HG03342 (cell line): ENCODE measurements around the gene WDR82.
A peak's percentile ranks its signal among the peaks of the same experiment; 100 is the strongest.
"Not testable (repeated sequence)": the region's sequence is repeated elsewhere in the genome, so short reads cannot be mapped to it uniquely, and the experiment has no call there.

ENCODE experiments used
- ATAC-seq: cut with Tn5 transposase; IDR thresholded peaks from one replicate; pipeline ENCODE4 v1.9.1; 2021; ENCODE audit warnings: mild to moderate bottlenecking, moderate library complexity; ENCODE audit not compliant: unreplicated experiment

WDR82 gene

GRCh38 chr3:52290596-52291507 lies 12.4 kb upstream of the WDR82 start:
- ATAC-seq: no peak

- no peak for ATAC-seq
Observed at GRCh38 chr3:52289747-52290595, 11.5 kb upstream of the WDR82 start.

DNA sequence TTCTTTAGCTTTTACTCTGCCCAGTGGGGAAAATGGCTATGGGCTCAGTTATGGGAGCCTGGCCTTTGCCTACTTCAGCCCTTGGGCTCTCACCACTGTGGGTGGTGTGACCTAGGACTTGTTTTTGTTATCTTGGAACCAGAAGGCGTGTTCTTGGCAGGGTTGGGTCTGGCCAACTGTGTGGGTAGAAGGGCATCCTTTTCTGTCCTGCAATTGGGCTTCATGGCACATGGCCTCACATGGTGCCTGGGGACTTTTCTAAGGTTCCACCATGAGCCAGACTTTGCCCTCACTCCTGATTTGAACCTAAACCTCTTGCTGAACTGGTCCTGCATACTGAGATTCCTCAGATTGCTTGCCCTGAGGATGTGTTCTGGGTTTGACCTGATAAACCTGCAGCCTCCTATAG lies 10.9 kb upstream of the WDR82 start:
- ATAC-seq: no peak

DNA sequence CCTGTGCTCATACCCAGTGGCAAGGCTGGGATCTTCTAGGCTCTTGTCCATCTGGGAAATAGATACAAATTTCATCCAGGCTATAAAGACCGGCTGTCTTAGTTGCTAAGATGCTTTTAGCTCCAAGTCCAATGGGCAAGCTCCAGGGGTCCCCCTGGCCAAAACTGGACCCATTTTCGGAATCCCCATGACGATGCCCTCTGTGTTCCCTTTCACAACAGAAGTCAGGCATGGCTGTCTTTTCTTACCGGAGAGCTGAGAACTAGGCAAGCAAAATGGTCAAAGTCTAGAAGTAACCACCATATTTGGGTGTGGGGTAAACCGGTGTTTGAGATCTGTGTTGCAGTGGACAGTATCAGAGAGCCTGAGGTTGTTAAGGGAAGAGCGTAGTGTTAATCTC lies 10.2 kb upstream of the WDR82 start:
- no peak for ATAC-seq

DNA sequence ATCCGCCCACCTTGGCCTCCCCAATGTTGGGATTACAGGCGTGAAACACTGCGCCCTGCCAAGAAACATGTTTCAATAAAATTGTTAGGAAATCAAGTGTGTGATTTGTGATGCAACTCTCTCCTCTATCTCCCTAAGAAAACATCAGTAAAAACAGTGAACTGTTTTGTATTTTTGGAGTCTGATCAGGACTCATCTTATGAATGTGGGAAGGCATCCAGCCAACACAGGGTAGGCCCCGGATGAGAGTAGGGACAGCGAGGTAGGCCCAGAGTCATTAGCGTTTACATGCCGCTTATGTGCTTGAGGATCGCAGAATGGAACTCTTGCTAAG lies 8.3 kb upstream of the WDR82 start:
- ATAC-seq: no peak

- ATAC-seq: not testable (repeated sequence)
Observed at GRCh38 chr3:52284051-52284450, 5.6 kb upstream of the WDR82 start.

DNA sequence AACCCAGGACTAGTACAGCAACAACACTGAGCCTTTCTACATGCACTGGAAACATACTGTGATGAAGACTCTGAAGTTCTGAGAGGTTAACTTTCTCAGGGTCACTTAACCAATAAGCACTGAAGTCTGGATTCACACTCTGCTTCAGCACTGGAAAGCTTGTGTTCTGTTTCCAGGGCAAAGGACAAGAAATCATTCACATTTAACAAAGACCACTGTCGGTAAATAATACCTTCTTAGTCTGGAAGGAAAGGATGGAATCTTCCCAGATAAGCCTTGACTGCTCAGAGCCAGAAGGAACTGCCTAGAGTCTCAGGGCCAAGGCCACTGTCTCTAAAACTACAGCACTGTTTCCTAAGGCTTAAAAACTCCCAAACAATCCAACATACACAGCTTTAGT lies 4.9 kb upstream of the WDR82 start:
- no peak for ATAC-seq

DNA sequence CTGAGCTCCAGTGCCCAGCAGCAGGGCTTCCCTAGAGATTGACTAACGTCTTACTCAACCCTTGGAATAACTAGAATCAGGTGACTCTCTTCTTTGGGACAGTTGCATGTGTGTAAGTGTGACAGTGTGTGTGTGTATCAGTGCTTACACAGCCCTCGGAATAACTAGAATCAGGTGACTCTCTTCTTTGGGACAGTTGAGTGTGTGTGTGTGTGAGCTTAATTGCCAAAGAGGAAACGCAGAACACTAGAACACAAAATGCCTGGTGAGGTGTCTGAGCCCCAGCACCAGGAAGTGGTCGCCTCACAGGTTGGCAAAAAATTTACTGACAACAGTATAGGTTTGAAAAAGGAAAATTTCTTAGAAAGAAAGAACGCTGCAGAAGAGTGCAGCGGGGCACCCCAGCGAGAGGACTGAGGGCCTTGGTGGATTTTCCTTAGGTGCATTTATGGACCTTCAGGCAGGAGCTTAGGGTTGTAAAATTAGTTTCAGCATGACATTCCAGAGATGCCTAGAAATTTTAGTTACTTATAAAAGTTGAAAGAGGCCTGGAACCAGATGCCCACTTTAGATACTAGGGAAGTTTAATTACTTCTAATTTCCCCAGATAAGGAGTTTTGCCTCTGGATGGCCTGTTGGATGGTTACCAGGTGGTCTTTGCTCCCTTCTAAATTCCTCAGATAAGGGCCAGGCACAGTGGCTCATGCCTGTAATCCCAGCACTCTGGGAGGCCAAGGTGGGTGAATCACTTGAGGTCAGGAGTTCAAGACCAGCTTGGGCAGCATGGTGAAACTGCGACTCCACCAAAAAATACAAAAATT lies 3.7 kb upstream of the WDR82 start:
- ATAC-seq: no peak

DNA sequence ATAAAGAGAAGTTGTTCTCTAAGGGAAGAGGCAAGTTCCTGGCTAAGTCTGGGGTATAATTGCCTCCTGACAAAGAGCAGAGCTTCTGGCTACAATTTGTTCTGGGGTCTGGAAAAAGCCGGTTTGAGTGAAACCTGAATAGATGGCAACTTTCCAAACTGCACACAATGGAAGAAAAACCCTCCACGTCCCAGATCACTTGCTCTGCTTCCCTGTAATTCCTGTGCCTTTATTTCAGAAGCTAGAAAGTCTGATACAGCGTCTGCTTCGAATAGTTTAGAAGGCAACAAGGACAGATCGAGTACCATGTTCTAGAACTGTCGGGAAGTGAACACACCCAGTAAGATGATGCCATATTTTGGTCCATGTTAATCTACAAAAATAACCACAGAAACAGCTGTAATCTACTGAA lies 1.6 kb upstream of the WDR82 start:
- no peak for ATAC-seq

- no peak for ATAC-seq
Observed at GRCh38 chr3:52279596-52279995, 1.1 kb upstream of the WDR82 start.

GRCh38 chr3:52277972-52278509 lies 408 bp downstream of the WDR82 start:
- ATAC-seq: peak; percentile 48

DNA sequence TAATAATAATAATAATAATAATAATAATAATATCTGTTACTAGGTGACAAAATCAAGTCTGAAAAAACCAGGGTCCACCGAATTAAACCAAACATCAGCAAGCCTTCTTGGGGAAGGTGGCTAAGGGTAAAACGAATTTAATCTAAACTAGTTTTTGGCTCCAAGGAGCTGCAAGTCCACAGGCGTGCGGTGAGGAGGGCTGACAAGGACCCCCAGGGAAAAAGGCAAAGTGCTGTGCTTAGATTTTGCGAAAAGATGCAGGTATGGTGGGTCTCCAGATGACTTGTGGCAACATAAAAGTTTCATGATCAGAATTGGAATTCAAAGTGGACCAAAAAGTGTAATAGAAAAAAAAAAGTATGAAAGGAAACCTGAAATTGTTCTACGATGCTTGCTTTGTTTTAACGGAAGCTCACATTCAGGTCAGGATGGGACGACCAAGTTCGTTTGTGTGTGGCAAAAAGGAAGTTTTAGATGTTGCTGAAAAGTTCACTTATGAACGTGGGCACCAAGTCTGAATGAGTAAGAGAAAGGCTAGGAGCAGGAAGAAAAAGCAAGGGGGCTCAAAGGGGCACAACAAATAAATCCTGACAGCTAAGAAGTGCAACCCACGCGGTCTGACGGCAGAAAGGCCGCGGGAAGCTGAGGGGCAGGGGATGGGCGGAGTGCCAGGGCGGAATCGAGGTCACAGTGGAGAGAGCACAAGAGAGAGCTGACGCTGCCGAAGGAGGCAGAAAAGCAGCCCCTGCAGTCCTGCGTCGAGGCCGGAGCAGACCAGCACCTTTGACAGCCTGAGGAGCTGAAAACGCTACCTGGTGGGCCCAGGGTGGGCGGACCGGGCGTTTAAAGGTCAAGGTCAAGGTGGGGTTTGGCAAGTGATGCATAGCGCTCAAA lies 1.1 kb downstream of the WDR82 start:
- ATAC-seq: no peak

- ATAC-seq: not testable (repeated sequence)
Observed at GRCh38 chr3:52274781-52275180, 3.7 kb downstream of the WDR82 start.

GRCh38 chr3:52272831-52273230 lies 5.6 kb downstream of the WDR82 start:
- no peak for ATAC-seq

DNA sequence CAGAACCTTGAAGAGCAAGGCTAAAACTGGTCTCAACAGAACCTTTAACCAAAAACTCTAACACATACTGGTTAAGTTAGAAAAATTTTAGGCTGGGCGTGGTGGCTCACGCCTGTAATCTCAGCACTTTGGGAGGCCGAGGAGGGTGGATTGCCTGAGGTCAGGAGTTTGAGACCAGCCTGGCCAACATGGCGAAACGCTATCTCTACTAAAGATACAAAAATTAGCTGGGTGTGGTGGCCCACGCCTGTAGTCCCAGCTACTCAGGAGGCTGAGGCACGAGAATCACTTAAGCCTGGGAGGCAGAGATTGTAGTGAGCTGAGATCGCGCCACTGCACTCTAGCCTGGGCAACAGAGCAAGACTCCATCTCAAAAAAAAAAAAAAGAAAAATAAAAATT lies 6.3 kb downstream of the WDR82 start:
- ATAC-seq: not testable (repeated sequence)

DNA sequence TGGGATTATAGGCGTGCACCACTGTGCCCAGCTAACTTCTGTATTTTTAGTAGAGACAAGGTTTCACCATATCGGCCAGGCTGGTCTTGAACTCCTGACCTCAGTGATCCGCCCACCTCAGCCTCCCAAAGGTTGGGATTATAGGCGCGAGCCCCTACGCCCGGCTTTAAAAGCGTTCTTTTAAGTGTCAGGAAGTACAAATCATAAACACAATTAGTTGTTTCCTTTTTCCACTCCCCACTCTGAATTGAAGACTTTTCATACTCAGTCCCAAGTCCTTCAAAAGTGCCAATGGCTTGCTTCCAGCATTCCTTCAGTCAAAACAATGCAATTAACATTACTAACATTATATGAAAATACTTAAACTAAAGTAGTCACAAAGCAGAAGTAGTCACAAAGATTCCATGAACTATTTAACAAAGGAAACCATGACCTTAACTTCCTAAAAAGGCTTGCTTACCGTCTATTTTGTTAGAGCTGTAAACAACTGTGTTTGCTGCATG lies 8.1 kb downstream of the WDR82 start:
- no peak for ATAC-seq

GRCh38 chr3:52269776-52270175 lies 8.7 kb downstream of the WDR82 start:
- ATAC-seq: no peak

DNA sequence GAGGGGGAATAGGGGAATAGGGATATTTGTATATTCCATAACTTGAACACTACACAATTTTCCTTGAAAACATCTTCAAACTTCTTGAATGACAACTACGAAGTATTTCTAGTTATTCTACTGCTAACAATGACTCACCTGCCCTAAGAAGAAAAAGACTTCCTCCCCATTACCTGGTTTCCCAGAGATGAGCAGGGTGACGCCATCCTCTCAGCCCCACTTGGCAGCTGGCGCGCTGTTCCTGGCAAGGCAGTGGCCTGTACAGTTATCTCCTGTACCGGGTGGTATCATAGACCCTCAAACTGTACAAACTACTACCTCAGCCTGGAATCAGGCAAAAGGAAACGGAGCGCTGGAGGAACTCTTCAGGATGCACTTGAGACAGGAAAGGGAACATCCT lies 10.4 kb downstream of the WDR82 start:
- ATAC-seq: no peak

GRCh38 chr3:52265387-52265786 lies 13.1 kb downstream of the WDR82 start:
- ATAC-seq: no peak

DNA sequence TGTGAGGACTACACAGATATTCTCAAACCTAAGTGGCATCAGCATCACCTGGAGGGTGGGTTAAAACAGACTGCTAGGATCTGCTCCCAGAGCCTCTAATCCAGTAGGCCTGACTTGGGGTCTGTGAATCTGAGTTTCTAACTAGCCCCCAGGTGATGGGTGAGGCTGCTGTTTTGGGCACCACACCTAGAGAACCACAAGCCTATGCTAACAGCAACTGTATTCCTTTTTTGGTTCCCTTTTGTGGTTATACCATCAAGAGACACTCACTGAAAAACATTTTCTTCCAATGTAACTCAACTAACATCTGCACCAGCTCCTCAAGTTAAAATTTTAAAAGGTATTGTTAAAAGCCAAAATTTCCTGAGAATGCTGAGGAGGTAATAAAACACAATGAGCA lies 16.0 kb downstream of the WDR82 start:
- no peak for ATAC-seq
